HepG2 (cell line): Measurements from ENCODE around the gene FGF19. TPM values are rescaled to one million over a fixed set of nuclear protein-coding genes. Genes with fewer than 3 reads are reported as not detected.

Experiments
- ATAC-seq: fragments of 200-7000 bp; cut with Tn5 transposase; 3 replicates; pipeline ENCODE4 v1.9.1; 2020; ENCODE audit warnings: mild to moderate bottlenecking, moderate library complexity
- BruUV-seq: library from RNA; stranded (reverse); fragments of 400-500 nt; replicated peaks from 2 replicates; lab custom pipeline; 2021; lab: Mats Ljungman, UMichigan
- CTCF ChIA-PET: fragments of 300-600 bp; formaldehyde crosslinking; extraction: SDS; loops from one replicate; lab custom pipeline; 2021; ENCODE audit warnings: low total read pairs, inconsistent platforms, low intra/inter-chr PET ratio; lab: Yijun Ruan, JAX
- POLR2A ChIA-PET: fragments of 350-600 bp; sonication (Branson Sonifier 250); formaldehyde crosslinking; loops from one replicate; lab custom pipeline; 2020; ENCODE audit warnings: antibody characterized with exemption, inconsistent platforms; lab: Yijun Ruan, JAX
- DNase-seq: peaks from one replicate; pipeline ENCODE4 v3.0.0-alpha.2; 2015; ENCODE audit warnings: low spot score
- FAIRE-seq: peaks from 3 replicates; lab custom pipeline; 2011; peaks lifted over from hg19 to GRCh38; lab: Jason Lieb, UNC
- H2AFZ ChIP-seq: one replicate; pipeline ENCODE4 v1.6.1; 2011; ENCODE audit warnings: low read length, inconsistent platforms
- H3K27ac ChIP-seq: fragments of 300-600 bp; 3 replicates; pipeline ENCODE4 v1.8.0; 2011; ENCODE audit warnings: mixed run types, mild to moderate bottlenecking, mixed read lengths, low read length, inconsistent platforms; ENCODE audit not compliant: insufficient read depth; ENCODE audit errors: extremely low read length
- H3K27me3 ChIP-seq, 2 experiments: fragments of 200-600 bp in 1 of 2; 2 replicates in 1 of 2; 3 replicates in 1 of 2; pipeline versions ENCODE4 v1.6.0 to v1.8.0; 2011; ENCODE audit warnings: low read length in 2 of 2, mild to moderate bottlenecking in 2 of 2, moderate library complexity in 2 of 2, inconsistent platforms in 1 of 2; ENCODE audit not compliant: insufficient read depth in 2 of 2, control insufficient read depth in 1 of 2
- H3K36me3 ChIP-seq, 2 experiments: fragments of 200-600 bp in 1 of 2; replicated peaks in 1 of 2; 2 replicates in 1 of 2; 3 replicates in 1 of 2; pipeline versions ENCODE4 v1.5.1 to v1.8.0; 2011; ENCODE audit warnings: low read length in 2 of 2, inconsistent platforms in 1 of 2; ENCODE audit not compliant: insufficient read depth in 2 of 2, control insufficient read depth in 1 of 2
- H3K4me1 ChIP-seq: 2 replicates; pipeline ENCODE4 v1.5.1; 2012; ENCODE audit warnings: low read length, inconsistent platforms; ENCODE audit not compliant: insufficient read depth
- H3K4me2 ChIP-seq: 2 replicates; pipeline ENCODE4 v1.6.0; 2011; ENCODE audit warnings: low read depth, low read length, inconsistent platforms
- H3K4me3 ChIP-seq, 3 experiments: fragments of 200-600 bp in 1 of 3; sonication (generic), shearing (Covaris generic) in 1 of 3; replicated peaks in 1 of 3; 2 replicates each; pipeline ENCODE4 v1.5.1; 2011 to 2016; ENCODE audit warnings: low read length in 3 of 3, inconsistent platforms in 2 of 3, low read depth in 2 of 3, mild to moderate bottlenecking in 2 of 3, control low read depth in 1 of 3, mixed read lengths in 1 of 3; ENCODE audit not compliant: insufficient read depth in 1 of 3
- H3K79me2 ChIP-seq: one replicate; pipeline ENCODE4 v1.6.1; 2011; ENCODE audit warnings: low read length, inconsistent platforms; ENCODE audit not compliant: insufficient read depth
- H3K9ac ChIP-seq: 2 replicates; pipeline ENCODE4 v1.6.0; 2011; ENCODE audit warnings: mild to moderate bottlenecking, low read depth, low read length, inconsistent platforms; ENCODE audit not compliant: insufficient read depth
- H3K9me3 ChIP-seq: 2 replicates; pipeline ENCODE4 v1.5.1; 2012; ENCODE audit warnings: mild to moderate bottlenecking, low read length
- H4K20me1 ChIP-seq: 2 replicates; pipeline ENCODE4 v1.6.0; 2011; ENCODE audit warnings: inconsistent platforms, mild to moderate bottlenecking, low read length, moderate library complexity; ENCODE audit not compliant: insufficient read depth
- GPN1 ChIP-seq: sonication (generic); formaldehyde crosslinking; IDR thresholded peaks from 2 replicates; pipeline ENCODE4 v1.5.1; 2020; ENCODE audit warnings: missing genetic modification reagents, borderline replicate concordance
- HHEX ChIP-seq: IDR thresholded peaks from 2 replicates; pipeline ENCODE4 v1.6.1; 2016; ENCODE audit warnings: control low read depth
- IRF2 ChIP-seq: IDR thresholded peaks from 2 replicates; pipeline ENCODE4 v1.6.1; 2018; ENCODE audit warnings: missing genetic modification reagents, missing compliant biosample characterization
- KDM5A ChIP-seq: fragments of 200-600 bp; sonication (generic); IDR thresholded peaks from 2 replicates; pipeline ENCODE4 v1.7.0; 2018; ENCODE audit warnings: antibody characterized with exemption, mild to moderate bottlenecking, low read length, borderline replicate concordance
- RBM39 ChIP-seq: fragments of 200-400 bp; formaldehyde crosslinking; IDR thresholded peaks from one replicate; pipeline ENCODE4 v1.6.1; 2018; ENCODE audit warnings: antibody characterized with exemption, mild to moderate bottlenecking, low read depth, low read length; ENCODE audit not compliant: poor library complexity, severe bottlenecking
- SAP130 ChIP-seq: IDR thresholded peaks from 2 replicates; pipeline ENCODE4 v1.6.1; 2016; ENCODE audit warnings: low read depth
- SRSF9 ChIP-seq: fragments of 200-400 bp; formaldehyde crosslinking; IDR thresholded peaks from 2 replicates; pipeline ENCODE4 v1.6.1; 2018; ENCODE audit warnings: borderline replicate concordance, mild to moderate bottlenecking, low read depth, low read length; ENCODE audit not compliant: insufficient read depth, poor library complexity, severe bottlenecking
- STAG1 ChIP-seq: sonication (generic); formaldehyde crosslinking; IDR thresholded peaks from 2 replicates; pipeline ENCODE4 v1.4.0; 2020; ENCODE audit warnings: missing genetic modification reagents
- ZC3H13 ChIP-seq: sonication (generic); formaldehyde crosslinking; IDR thresholded peaks from 2 replicates; pipeline ENCODE4 v1.8.1; 2023; ENCODE audit warnings: mild to moderate bottlenecking, missing genetic modification reagents, moderate library complexity
- ZNF143 ChIP-seq: sonication (generic); formaldehyde crosslinking; IDR thresholded peaks from 2 replicates; pipeline ENCODE4 v1.4.0; 2020; ENCODE audit warnings: missing genetic modification reagents
- ZNF552 ChIP-seq: sonication (generic); formaldehyde crosslinking; IDR thresholded peaks from 2 replicates; pipeline ENCODE4 v1.9.0; 2022; ENCODE audit warnings: missing genetic modification reagents, mild to moderate bottlenecking, borderline replicate concordance
- ZNF616 ChIP-seq: sonication (generic); formaldehyde crosslinking; IDR thresholded peaks from 2 replicates; pipeline ENCODE4 v1.5.0; 2020; ENCODE audit warnings: low read depth, mild to moderate bottlenecking, missing genetic modification reagents
- ZNF709 ChIP-seq: sonication (generic); formaldehyde crosslinking; IDR thresholded peaks from 2 replicates; pipeline ENCODE4 v1.5.0; 2020; ENCODE audit warnings: mild to moderate bottlenecking, missing genetic modification reagents
- WGBS: methylation state at CpG from one replicate; pipeline ENCODE4 v1.1.6; 2017; ENCODE audit warnings: low lambda C conversion rate; 5-methylcytosine and 5-hydroxymethylcytosine counted together
- in situ Hi-C: cut with HindIII; loops from 2 replicates; pipeline ENCODE4 v1.10.0; 2017; ENCODE audit warnings: low pct_unique_long_range_greater_than_20kb; ENCODE audit not compliant: extremely low pct_ligation_motif_present
- intact Hi-C: fragments of 100-400 bp; cut with micrococcal nuclease; formaldehyde crosslinking; loops from one replicate; pipeline ENCODE4 v1.10.0; 2022; ENCODE audit not compliant: unreplicated experiment
- polyA plus RNA-seq, 8 experiments: library from polyadenylated mRNA; depleted of rRNA in 3 of 8; stranded (reverse) in 7 of 8; unstranded in 1 of 8; fragments of >200 nt; fragmentation: Illumina TruSeq in 4 of 8; extraction: Trizol in 4 of 8; gene quantifications; 2 replicates each; pipeline versions ENCODE4 v1.2.1 to v1.2.3, GENCODE V29; 2011 to 2016; ENCODE audit warnings: low read depth in 4 of 8, missing spikeins in 1 of 8, mixed read lengths in 1 of 8; ENCODE audit not compliant: insufficient read depth in 1 of 8
- total RNA-seq, 5 experiments: library from RNA; depleted of rRNA; stranded (reverse); fragments of >200 nt; fragmentation: Illumina TruSeq; extraction: Trizol; gene quantifications; 2 replicates each; pipeline ENCODE4 v1.2.3, GENCODE V29; 2016; ENCODE audit warnings: low read depth in 1 of 5
- TF ChIP-seq, protein P1 (sequence below): sonication (generic); formaldehyde crosslinking; IDR thresholded peaks from 2 replicates; pipeline ENCODE4 v1.4.0; 2020; ENCODE audit warnings: missing genetic modification reagents
- TF ChIP-seq, protein P2 (sequence below): sonication (generic); formaldehyde crosslinking; IDR thresholded peaks from 2 replicates; pipeline ENCODE4 v1.4.0; 2020; ENCODE audit warnings: missing genetic modification reagents
- TF ChIP-seq, protein P3 (sequence below): sonication (generic); formaldehyde crosslinking; IDR thresholded peaks from 2 replicates; pipeline ENCODE4 v1.5.1; 2020; ENCODE audit warnings: missing genetic modification reagents, mild to moderate bottlenecking, borderline replicate concordance
- TF ChIP-seq, protein P4 (sequence below): sonication (generic); formaldehyde crosslinking; IDR thresholded peaks from 2 replicates; pipeline ENCODE4 v1.4.0; 2020; ENCODE audit warnings: mild to moderate bottlenecking, missing genetic modification reagents

The FGF19 gene
- total and polyA plus RNA-seq, 2 of the 13 experiments (the other 11 are each of a cell fraction or from before 2014, with no cell fraction given): 0.07 TPM; not detected in 1

DNA sequence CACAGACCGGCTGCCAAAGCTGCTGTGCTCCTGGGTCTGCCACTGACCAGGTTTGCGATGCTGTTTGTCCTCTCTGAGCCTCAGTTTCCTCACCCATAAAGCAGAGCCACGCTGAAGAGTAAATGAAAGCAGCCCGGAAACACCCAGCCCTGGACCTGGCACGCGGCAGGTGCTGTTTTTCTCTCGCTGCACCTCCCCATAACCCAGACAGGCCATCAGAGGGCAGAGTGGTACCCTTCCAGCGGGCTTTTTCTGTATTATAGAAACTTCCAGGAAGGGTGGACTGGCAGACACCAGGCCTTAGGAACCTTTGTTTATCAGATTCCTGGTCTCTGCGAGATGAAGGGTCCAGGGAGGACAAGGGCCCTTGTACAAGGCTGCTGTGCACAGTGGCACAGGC is 17.9 kb upstream of the FGF19 start (continued):
- TF ChIP-seq, protein P1, sequence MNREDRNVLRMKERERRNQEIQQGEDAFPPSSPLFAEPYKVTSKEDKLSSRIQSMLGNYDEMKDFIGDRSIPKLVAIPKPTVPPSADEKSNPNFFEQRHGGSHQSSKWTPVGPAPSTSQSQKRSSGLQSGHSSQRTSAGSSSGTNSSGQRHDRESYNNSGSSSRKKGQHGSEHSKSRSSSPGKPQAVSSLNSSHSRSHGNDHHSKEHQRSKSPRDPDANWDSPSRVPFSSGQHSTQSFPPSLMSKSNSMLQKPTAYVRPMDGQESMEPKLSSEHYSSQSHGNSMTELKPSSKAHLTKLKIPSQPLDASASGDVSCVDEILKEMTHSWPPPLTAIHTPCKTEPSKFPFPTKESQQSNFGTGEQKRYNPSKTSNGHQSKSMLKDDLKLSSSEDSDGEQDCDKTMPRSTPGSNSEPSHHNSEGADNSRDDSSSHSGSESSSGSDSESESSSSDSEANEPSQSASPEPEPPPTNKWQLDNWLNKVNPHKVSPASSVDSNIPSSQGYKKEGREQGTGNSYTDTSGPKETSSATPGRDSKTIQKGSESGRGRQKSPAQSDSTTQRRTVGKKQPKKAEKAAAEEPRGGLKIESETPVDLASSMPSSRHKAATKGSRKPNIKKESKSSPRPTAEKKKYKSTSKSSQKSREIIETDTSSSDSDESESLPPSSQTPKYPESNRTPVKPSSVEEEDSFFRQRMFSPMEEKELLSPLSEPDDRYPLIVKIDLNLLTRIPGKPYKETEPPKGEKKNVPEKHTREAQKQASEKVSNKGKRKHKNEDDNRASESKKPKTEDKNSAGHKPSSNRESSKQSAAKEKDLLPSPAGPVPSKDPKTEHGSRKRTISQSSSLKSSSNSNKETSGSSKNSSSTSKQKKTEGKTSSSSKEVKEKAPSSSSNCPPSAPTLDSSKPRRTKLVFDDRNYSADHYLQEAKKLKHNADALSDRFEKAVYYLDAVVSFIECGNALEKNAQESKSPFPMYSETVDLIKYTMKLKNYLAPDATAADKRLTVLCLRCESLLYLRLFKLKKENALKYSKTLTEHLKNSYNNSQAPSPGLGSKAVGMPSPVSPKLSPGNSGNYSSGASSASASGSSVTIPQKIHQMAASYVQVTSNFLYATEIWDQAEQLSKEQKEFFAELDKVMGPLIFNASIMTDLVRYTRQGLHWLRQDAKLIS: no peak
- TF ChIP-seq, protein P2, sequence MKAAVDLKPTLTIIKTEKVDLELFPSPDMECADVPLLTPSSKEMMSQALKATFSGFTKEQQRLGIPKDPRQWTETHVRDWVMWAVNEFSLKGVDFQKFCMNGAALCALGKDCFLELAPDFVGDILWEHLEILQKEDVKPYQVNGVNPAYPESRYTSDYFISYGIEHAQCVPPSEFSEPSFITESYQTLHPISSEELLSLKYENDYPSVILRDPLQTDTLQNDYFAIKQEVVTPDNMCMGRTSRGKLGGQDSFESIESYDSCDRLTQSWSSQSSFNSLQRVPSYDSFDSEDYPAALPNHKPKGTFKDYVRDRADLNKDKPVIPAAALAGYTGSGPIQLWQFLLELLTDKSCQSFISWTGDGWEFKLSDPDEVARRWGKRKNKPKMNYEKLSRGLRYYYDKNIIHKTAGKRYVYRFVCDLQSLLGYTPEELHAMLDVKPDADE (CRISPR knock-in tag): no peak
- no peak for TF ChIP-seq SAP130 (CRISPR knock-in tag)
- TF ChIP-seq STAG1 (CRISPR knock-in tag): peak; percentile 58
- no peak for TF ChIP-seq ZC3H13 (CRISPR knock-in tag)
- no peak for TF ChIP-seq RBM39
- TF ChIP-seq SRSF9: no peak

DNA sequence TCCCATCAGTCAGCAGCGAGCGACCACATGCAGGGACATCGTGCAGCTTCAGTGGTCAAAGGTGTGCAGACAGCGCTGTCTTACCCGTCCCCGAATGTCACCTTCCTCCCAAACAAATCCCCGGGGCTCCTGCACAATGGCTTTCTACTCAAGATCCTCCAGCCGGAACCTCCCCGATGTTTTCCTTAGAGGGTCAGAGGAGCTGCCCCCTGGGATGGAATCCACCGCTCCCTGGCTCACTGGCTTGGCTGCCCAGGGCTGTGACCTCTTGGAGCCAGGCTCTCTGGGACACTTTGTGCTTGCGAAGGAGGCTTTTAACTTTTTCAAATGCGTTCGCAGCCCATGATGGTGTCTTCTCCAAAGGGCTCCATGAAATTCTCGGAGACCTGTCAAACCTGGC is 17.3 kb upstream of the FGF19 start:
- no peak for FAIRE-seq
- Histone ChIP-seq H2AFZ (no peak overlapping the region), H3K36me3 (no peaks in the 10 kb centered on the region), H3K27me3 (peaks cover 4 to 59% of the 10 kb centered on the region in 2 experiments), H4K20me1 (no peaks in the 10 kb centered on the region), H3K79me2 (no peaks in the 10 kb centered on the region), H3K9me3 (no peaks in the 10 kb centered on the region), H3K9ac (no peak overlapping the region), H3K4me3 (no peak overlapping the region), H3K4me2 (no peak overlapping the region), H3K27ac (no peak overlapping the region), H3K4me1 (no peaks in the 10 kb centered on the region)
- in situ Hi-C loops (loop anchor here (5.0 kb wide), 1 partner anchor 76 kb away; no protein-coding TSS in a partner anchor), intact Hi-C loops (loop anchor here (5.0 kb wide), 1 partner anchor 81 kb away; no protein-coding TSS in a partner anchor)
- ChIA-PET POLR2A (no interaction called here), CTCF (interaction anchor here (1.3 kb wide), 1 partner anchor 81 kb away, joined by 3 read pairs; no protein-coding TSS in a partner anchor)
- 31% methylated on average over 7 of the region's 14 CpGs for WGBS
- DNase-seq: no peak
- no peak for ATAC-seq
- BruUV-seq: no TSS peak
- TF ChIP-seq IRF2 (CRISPR knock-in tag): no peak
- TF ChIP-seq, protein P3, sequence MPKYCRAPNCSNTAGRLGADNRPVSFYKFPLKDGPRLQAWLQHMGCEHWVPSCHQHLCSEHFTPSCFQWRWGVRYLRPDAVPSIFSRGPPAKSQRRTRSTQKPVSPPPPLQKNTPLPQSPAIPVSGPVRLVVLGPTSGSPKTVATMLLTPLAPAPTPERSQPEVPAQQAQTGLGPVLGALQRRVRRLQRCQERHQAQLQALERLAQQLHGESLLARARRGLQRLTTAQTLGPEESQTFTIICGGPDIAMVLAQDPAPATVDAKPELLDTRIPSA: no peak
- TF ChIP-seq, protein P4, sequence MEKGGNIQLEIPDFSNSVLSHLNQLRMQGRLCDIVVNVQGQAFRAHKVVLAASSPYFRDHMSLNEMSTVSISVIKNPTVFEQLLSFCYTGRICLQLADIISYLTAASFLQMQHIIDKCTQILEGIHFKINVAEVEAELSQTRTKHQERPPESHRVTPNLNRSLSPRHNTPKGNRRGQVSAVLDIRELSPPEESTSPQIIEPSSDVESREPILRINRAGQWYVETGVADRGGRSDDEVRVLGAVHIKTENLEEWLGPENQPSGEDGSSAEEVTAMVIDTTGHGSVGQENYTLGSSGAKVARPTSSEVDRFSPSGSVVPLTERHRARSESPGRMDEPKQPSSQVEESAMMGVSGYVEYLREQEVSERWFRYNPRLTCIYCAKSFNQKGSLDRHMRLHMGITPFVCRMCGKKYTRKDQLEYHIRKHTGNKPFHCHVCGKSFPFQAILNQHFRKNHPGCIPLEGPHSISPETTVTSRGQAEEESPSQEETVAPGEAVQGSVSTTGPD (CRISPR knock-in tag): no peak
- no peak for TF ChIP-seq KDM5A
- no peak for TF ChIP-seq ZNF616 (CRISPR knock-in tag)
- TF ChIP-seq HHEX (CRISPR knock-in tag): no peak
- no peak for TF ChIP-seq ZNF709
- no peak for TF ChIP-seq ZC3H13 (CRISPR knock-in tag)
- no peak for TF ChIP-seq GPN1
- no peak for TF ChIP-seq ZNF143 (CRISPR knock-in tag)
- no peak for TF ChIP-seq ZNF552 (CRISPR knock-in tag)
